ENCODE data around the gene ZSWIM4.

DNA sequence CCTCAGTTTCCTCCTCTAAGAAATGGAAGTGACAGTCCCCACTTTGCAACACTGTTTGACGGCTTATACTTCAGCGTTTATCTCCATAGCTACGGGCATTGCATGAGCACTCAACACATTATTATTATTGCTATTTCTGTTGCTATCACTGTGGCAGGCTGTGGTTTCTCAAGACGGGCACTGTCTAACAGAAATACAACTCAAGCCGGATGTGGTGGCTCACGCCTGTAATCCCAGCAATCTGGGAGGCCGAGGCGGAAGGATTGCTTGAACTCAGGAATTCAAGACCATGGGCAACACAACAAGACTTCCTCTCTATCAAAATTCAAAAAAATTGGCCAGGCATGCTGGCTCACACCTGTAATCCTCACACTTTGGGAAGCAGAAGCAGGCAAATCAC lies 4.9 kb upstream of the ZSWIM4 start:
- TF ChIP-seq, protein P1, sequence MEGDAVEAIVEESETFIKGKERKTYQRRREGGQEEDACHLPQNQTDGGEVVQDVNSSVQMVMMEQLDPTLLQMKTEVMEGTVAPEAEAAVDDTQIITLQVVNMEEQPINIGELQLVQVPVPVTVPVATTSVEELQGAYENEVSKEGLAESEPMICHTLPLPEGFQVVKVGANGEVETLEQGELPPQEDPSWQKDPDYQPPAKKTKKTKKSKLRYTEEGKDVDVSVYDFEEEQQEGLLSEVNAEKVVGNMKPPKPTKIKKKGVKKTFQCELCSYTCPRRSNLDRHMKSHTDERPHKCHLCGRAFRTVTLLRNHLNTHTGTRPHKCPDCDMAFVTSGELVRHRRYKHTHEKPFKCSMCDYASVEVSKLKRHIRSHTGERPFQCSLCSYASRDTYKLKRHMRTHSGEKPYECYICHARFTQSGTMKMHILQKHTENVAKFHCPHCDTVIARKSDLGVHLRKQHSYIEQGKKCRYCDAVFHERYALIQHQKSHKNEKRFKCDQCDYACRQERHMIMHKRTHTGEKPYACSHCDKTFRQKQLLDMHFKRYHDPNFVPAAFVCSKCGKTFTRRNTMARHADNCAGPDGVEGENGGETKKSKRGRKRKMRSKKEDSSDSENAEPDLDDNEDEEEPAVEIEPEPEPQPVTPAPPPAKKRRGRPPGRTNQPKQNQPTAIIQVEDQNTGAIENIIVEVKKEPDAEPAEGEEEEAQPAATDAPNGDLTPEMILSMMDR (CRISPR knock-in tag; IDR thresholded peaks at IDR 0.05) = no peak
- TF ChIP-seq ZFP36L2 (CRISPR knock-in tag; IDR thresholded peaks at IDR 0.05) (no peak), SIN3A (IDR thresholded peaks at IDR 0.05; ENCODE audit: borderline replicate concordance, low read depth, low read length) (no peak), ARNT2 (CRISPR knock-in tag; IDR thresholded peaks at IDR 0.05; ENCODE audit: low read depth) (no peak)
